ENCODE data around the gene WEE1.

- no peak for TF ChIP-seq CTCF (IDR thresholded peaks at IDR 0.05; ENCODE audit: insufficient read depth, low read length, poor library complexity, severe bottlenecking)
- no peak for TF ChIP-seq EZH2phosphoT487 (conservative IDR thresholded peaks at IDR 0.05; ENCODE audit: low read length)
Observed at GRCh38 chr11:9550191-9550628, 23.3 kb upstream of the WEE1 start.

Data from SU-DHL-6 (cell line).